GM12878 (cell line): Measurements from ENCODE around the gene PCSK9. TPM values are rescaled to one million over a fixed set of nuclear protein-coding genes. Genes with fewer than 3 reads are reported as not detected.

ENCODE experiments used
- ATAC-seq: fragments of 200-7000 bp; cut with Tn5 transposase; 3 replicates; pipeline ENCODE4 v1.9.1; 2020; ENCODE audit warnings: mild to moderate bottlenecking, moderate library complexity
- BruUV-seq: library from RNA; stranded (reverse); fragments of 400-500 nt; replicated peaks from 2 replicates; lab custom pipeline; 2021; lab: Mats Ljungman, UMichigan
- CTCF ChIA-PET: fragments of 300-600 bp; sonication (Branson Sonifier 250); formaldehyde crosslinking; extraction: SDS; loops from one replicate; lab custom pipeline; 2021; ENCODE audit warnings: inconsistent platforms; lab: Yijun Ruan, JAX
- POLR2A ChIA-PET: fragments of 350-600 bp; formaldehyde crosslinking; extraction: SDS; loops from one replicate; lab custom pipeline; 2021; ENCODE audit warnings: inconsistent platforms; lab: Charles Lee
- RAD21 ChIA-PET: fragments of 300-600 bp; sonication (Branson Sonifier 250); formaldehyde crosslinking; loops from one replicate; lab custom pipeline; 2023; ENCODE audit warnings: antibody characterized with exemption; ENCODE audit not compliant: unreplicated experiment; lab: Charles Lee
- SMC1A ChIA-PET: fragments of 300-600 bp; sonication (Branson Sonifier 250); formaldehyde crosslinking; loops from one replicate; lab custom pipeline; 2023; ENCODE audit not compliant: unreplicated experiment, uncharacterized antibody; lab: Charles Lee
- DNase-seq: peaks from one replicate; pipeline ENCODE4 v3.0.0-alpha.2; 2011; ENCODE audit warnings: low read depth, low spot score
- FAIRE-seq: peaks from 3 replicates; lab custom pipeline; 2011; peaks lifted over from hg19 to GRCh38; lab: Jason Lieb, UNC
- H2AFZ ChIP-seq: 2 replicates; pipeline ENCODE4 v1.6.0; 2011; ENCODE audit warnings: low read depth, low read length, control low read depth; ENCODE audit not compliant: control insufficient read depth
- H3K27ac ChIP-seq: 2 replicates; pipeline ENCODE4 v1.5.1; 2011; ENCODE audit warnings: control low read depth; ENCODE audit not compliant: control insufficient read depth, insufficient read depth
- H3K27me3 ChIP-seq, 2 experiments: replicated peaks in 1 of 2; 2 replicates each; pipeline versions ENCODE4 v1.6.0 to v1.6.1; 2011; ENCODE audit warnings: low read length in 1 of 2; ENCODE audit not compliant: control insufficient read depth in 2 of 2, insufficient read depth in 2 of 2
- H3K36me3 ChIP-seq, 2 experiments: 2 replicates each; pipeline ENCODE4 v1.5.1; 2011; ENCODE audit warnings: low read length in 1 of 2; ENCODE audit not compliant: control insufficient read depth in 2 of 2, insufficient read depth in 2 of 2
- H3K4me1 ChIP-seq: 2 replicates; pipeline ENCODE4 v1.6.1; 2011; ENCODE audit warnings: mild to moderate bottlenecking, low read length, moderate library complexity, mixed read lengths; ENCODE audit not compliant: control insufficient read depth, insufficient read depth
- H3K4me2 ChIP-seq: 2 replicates; pipeline ENCODE4 v1.6.0; 2011; ENCODE audit warnings: control low read depth; ENCODE audit not compliant: control insufficient read depth, insufficient read depth
- H3K4me3 ChIP-seq: fragments of 200-600 bp; sonication (generic); 2 replicates; pipeline ENCODE4 v1.5.1; 2016
- H3K79me2 ChIP-seq: 2 replicates; pipeline ENCODE4 v1.6.0; 2011; ENCODE audit warnings: low read length; ENCODE audit not compliant: control insufficient read depth, insufficient read depth
- H3K9ac ChIP-seq: 2 replicates; pipeline ENCODE4 v1.8.0; 2011; ENCODE audit warnings: low read length, control low read depth, mixed read lengths; ENCODE audit not compliant: control insufficient read depth, insufficient read depth
- H3K9me3 ChIP-seq: replicated peaks from 3 replicates; pipeline ENCODE4 v1.5.1; 2011; ENCODE audit warnings: mild to moderate bottlenecking, low read length; ENCODE audit not compliant: control insufficient read depth, insufficient read depth
- H4K20me1 ChIP-seq: 2 replicates; pipeline ENCODE4 v1.6.0; 2011; ENCODE audit not compliant: control insufficient read depth, insufficient read depth
- WGBS: methylation state at CpG from one replicate; pipeline ENCODE4 v1.1.6; 2016; ENCODE audit warnings: low lambda C conversion rate; ENCODE audit not compliant: insufficient replicate concordance, insufficient coverage; ENCODE audit errors: missing lambda C conversion rate; 5-methylcytosine and 5-hydroxymethylcytosine counted together
- in situ Hi-C: fragments of 300-500 bp; cut with MboI; formaldehyde crosslinking; loops from 9 replicates; pipeline ENCODE4 v1.14.3; 2018; ENCODE audit warnings: mixed read lengths
- intact Hi-C: fragments of 100-400 bp; cut with micrococcal nuclease; formaldehyde crosslinking; loops from one replicate; pipeline ENCODE4 v1.14.2; 2022; ENCODE audit not compliant: unreplicated experiment
- polyA plus RNA-seq, 11 experiments: library from polyadenylated mRNA; depleted of rRNA in 4 of 11; unstranded in 6 of 11; stranded (reverse) in 5 of 11; fragments of >200 nt; fragmentation: Nextera tagmentation in 4 of 11; fragmentation: Illumina TruSeq in 1 of 11; extraction: Ambion mirVana in 4 of 11; extraction: Trizol in 1 of 11; gene quantifications; 1 replicate in 1 of 11; 2 replicates in 10 of 11; pipeline versions ENCODE4 v1.2.1 to v1.2.3, GENCODE V29; 2011 to 2016; ENCODE audit warnings: inconsistent platforms in 2 of 11, missing spikeins in 2 of 11, low read depth in 1 of 11
- total RNA-seq, 4 experiments: library from RNA; depleted of rRNA in 3 of 4; stranded (reverse); fragments of >200 nt in 3 of 4; fragmentation: Illumina TruSeq in 1 of 4; extraction: Trizol in 1 of 4; gene quantifications; 2 replicates each; pipeline versions ENCODE4 v1.2.1 to v1.2.3, GENCODE V29; 2013 to 2021
- TF ChIP-seq, protein P1 (sequence below): fragments of 450-650 bp; formaldehyde crosslinking; IDR thresholded peaks from 2 replicates; pipeline ENCODE4 v1.4.0; 2020; ENCODE audit warnings: mild to moderate bottlenecking, moderate library complexity

Gene PCSK9
- total and polyA plus RNA-seq, 10 of the 15 experiments (the other 5 are each of a cell fraction or from before 2014, with no cell fraction given) = 0.03 to 0.15 TPM; not detected in 8

DNA sequence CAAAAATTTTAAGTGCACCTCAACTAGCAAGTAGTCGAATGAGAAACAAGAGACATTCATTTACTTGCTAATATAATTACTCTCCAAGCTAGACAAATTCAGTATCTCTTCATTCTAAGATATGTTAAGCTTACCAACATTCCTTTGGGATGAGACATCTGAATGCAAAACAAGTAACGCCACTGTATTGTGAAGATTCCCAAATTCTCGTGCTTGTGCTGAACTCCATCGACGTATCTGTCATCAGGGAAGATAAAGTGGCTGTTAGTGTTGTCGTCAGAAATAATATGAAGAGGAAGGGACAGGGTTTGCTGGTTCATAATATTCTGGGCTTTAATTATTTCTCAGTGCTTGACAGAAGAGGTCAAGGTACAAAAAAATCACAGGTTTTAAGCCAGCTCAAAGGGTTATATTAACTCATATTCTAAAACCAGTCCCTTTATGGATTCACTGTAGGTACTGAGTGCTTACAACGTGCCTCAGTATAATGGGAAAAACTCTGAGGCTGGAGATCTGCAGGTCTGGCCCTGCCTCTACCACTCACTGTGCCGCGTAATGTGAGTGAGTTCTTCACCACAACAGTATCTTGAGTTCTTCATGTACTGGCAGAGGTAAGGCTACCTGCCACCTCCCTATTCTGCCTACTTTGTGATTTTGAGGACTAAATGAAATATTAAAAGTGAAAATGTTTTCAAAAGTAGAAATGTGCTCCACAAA, 42.0 kb downstream of the PCSK9 start:
- 93% methylated on average over 9 of the region's 9 CpGs for WGBS
- no peaks in the 10 kb centered on the region for H3K4me1 ChIP-seq
- no peak overlapping the region for H3K4me3 ChIP-seq
- ChIA-PET POLR2A (no interaction called here), CTCF (no interaction called here), SMC1A (interaction anchor here (1.9 kb wide), 1 partner anchor 197 kb away, joined by 4 read pairs; no protein-coding TSS in a partner anchor), RAD21 (interaction anchor here (1.2 kb wide), 1 partner anchor 257 kb away, joined by 3 read pairs; no protein-coding TSS in a partner anchor)
- no peaks in the 10 kb centered on the region for H3K79me2 ChIP-seq
- FAIRE-seq (no peak), DNase-seq (no peak), ATAC-seq (no peak)
- no peaks in the 10 kb centered on the region for H3K27me3 ChIP-seq
- H3K4me2 ChIP-seq = no peak overlapping the region
- no peaks in the 10 kb centered on the region for H4K20me1 ChIP-seq
- H3K9me3 ChIP-seq = no peaks in the 10 kb centered on the region
- in situ Hi-C loops = no loop called here
- H3K27ac ChIP-seq = no peak overlapping the region
- TF ChIP-seq, protein P1, sequence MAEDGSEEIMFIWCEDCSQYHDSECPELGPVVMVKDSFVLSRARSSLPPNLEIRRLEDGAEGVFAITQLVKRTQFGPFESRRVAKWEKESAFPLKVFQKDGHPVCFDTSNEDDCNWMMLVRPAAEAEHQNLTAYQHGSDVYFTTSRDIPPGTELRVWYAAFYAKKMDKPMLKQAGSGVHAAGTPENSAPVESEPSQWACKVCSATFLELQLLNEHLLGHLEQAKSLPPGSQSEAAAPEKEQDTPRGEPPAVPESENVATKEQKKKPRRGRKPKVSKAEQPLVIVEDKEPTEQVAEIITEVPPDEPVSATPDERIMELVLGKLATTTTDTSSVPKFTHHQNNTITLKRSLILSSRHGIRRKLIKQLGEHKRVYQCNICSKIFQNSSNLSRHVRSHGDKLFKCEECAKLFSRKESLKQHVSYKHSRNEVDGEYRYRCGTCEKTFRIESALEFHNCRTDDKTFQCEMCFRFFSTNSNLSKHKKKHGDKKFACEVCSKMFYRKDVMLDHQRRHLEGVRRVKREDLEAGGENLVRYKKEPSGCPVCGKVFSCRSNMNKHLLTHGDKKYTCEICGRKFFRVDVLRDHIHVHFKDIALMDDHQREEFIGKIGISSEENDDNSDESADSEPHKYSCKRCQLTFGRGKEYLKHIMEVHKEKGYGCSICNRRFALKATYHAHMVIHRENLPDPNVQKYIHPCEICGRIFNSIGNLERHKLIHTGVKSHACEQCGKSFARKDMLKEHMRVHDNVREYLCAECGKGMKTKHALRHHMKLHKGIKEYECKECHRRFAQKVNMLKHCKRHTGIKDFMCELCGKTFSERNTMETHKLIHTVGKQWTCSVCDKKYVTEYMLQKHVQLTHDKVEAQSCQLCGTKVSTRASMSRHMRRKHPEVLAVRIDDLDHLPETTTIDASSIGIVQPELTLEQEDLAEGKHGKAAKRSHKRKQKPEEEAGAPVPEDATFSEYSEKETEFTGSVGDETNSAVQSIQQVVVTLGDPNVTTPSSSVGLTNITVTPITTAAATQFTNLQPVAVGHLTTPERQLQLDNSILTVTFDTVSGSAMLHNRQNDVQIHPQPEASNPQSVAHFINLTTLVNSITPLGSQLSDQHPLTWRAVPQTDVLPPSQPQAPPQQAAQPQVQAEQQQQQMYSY = no peak
- peaks cover 8 to 51% of the 10 kb centered on the region in 2 experiments for H3K36me3 ChIP-seq
- no peak overlapping the region for H3K9ac ChIP-seq
- no peak overlapping the region for H2AFZ ChIP-seq
- intact Hi-C loops = no loop called here
- no TSS peak for BruUV-seq
